ENCODE results near the gene ARHGAP15. TPM values are rescaled to one million over a fixed set of nuclear protein-coding genes. Genes with fewer than 3 reads are reported as not detected.

The ARHGAP15 gene
- total RNA-seq, 1 experiment from 2014 or later: 0.42 TPM

DNA sequence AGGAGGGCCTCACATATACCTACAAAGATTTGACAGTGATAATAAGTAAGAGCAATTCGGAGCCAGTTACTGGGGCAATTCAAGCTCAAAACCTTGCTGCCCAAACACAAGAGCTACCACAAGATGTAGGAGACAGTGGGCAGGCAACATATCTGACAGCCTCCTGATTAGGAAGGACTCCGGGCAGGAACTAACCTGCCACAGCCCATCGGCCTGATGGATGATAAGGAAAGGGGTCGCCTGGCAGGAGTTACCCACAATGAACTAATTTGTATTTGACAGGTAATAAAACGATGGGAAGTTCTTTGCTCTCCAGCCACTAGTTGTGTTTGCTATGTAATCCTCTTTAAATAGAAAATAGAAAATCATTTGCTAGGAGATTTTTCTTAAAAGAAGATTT is 100.2 kb downstream of the ARHGAP15 start (continued):
- TF ChIP-seq EGR1 (IDR thresholded peaks at IDR 0.05; ENCODE audit: low read depth) (no peak), EZH2phosphoT487 (IDR thresholded peaks at IDR 0.05; ENCODE audit: borderline replicate concordance) (no peak)
- TF ChIP-seq, protein P1, sequence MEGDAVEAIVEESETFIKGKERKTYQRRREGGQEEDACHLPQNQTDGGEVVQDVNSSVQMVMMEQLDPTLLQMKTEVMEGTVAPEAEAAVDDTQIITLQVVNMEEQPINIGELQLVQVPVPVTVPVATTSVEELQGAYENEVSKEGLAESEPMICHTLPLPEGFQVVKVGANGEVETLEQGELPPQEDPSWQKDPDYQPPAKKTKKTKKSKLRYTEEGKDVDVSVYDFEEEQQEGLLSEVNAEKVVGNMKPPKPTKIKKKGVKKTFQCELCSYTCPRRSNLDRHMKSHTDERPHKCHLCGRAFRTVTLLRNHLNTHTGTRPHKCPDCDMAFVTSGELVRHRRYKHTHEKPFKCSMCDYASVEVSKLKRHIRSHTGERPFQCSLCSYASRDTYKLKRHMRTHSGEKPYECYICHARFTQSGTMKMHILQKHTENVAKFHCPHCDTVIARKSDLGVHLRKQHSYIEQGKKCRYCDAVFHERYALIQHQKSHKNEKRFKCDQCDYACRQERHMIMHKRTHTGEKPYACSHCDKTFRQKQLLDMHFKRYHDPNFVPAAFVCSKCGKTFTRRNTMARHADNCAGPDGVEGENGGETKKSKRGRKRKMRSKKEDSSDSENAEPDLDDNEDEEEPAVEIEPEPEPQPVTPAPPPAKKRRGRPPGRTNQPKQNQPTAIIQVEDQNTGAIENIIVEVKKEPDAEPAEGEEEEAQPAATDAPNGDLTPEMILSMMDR (IDR thresholded peaks at IDR 0.05 in 2 of 3, conservative IDR thresholded peaks at IDR 0.05 in 1 of 3; ENCODE audit: borderline replicate concordance in 1 of 3, insufficient read depth in 1 of 3, low read depth in 2 of 3, low read length in 2 of 3): no peak

DNA sequence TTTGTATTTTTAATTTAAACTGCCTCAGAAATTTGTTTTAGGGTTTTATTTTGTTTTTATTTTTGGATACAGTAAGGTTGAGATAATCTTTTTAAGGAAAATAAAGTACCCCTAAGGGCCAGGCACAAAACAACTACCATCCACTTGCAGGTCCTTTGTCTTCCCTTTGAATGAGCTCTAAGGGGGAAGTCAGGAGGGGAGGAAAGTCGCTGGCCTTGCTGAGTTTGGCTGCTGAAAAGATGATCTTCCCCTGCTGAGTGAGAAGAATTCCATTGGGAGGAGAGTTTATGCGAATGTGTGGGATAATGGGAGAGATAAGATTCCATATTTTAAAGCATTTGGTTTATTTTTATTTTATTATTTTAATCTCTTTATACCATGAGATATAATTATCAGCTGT is 100.7 kb downstream of the ARHGAP15 start:
- Histone ChIP-seq H3K9me2 (ENCODE audit: insufficient read depth) (no peaks in the 10 kb centered on the region), H3K27ac (ENCODE audit: low read depth, low read length) (no peak overlapping the region), H2AFZ (ENCODE audit: low read depth, low read length, poor library complexity, severe bottlenecking) (no peak overlapping the region), H3K27me3 (ENCODE audit: insufficient read depth, low read length) (peaks cover 5% of the 10 kb centered on the region; the same call in 1 of the 2 replicates), H3K36me3 (ENCODE audit: control insufficient read depth in 1 of 2, insufficient read depth in 2 of 2, low read length in 2 of 2) (no peaks in the 10 kb centered on the region), H4K20me1 (ENCODE audit: insufficient read depth) (no peaks in the 10 kb centered on the region), H3K4me2 (ENCODE audit: low read length) (no peak overlapping the region), H3K4me3 (replicated peaks in 1 of 2; ENCODE audit: low read depth in 1 of 2, low read length in 2 of 2) (no peak overlapping the region), H3K4me1 (ENCODE audit: control insufficient read depth in 1 of 2, insufficient read depth in 2 of 2, low read length in 2 of 2) (no peaks in the 10 kb centered on the region), H3K79me2 (ENCODE audit: insufficient read depth, low read length) (no peaks in the 10 kb centered on the region), H3K9me3 (ENCODE audit: control insufficient read depth in 1 of 2, insufficient read depth in 1 of 2, low read depth in 1 of 2, low read length in 2 of 2) (no peaks in the 10 kb centered on the region), H3K9ac (ENCODE audit: low read length) (no peak overlapping the region)
- intact Hi-C loops (cut with micrococcal nuclease): no loop called here
- TF ChIP-seq, protein P1 (IDR thresholded peaks at IDR 0.05 in 2 of 3, conservative IDR thresholded peaks at IDR 0.05 in 1 of 3; ENCODE audit: borderline replicate concordance in 1 of 3, insufficient read depth in 1 of 3, low read depth in 2 of 3, low read length in 2 of 3): no peak
- no peak for TF ChIP-seq YY1 (IDR thresholded peaks at IDR 0.05; ENCODE audit: extremely low read depth, insufficient replicate concordance, low read depth, low read length)
- TF ChIP-seq, protein P2, sequence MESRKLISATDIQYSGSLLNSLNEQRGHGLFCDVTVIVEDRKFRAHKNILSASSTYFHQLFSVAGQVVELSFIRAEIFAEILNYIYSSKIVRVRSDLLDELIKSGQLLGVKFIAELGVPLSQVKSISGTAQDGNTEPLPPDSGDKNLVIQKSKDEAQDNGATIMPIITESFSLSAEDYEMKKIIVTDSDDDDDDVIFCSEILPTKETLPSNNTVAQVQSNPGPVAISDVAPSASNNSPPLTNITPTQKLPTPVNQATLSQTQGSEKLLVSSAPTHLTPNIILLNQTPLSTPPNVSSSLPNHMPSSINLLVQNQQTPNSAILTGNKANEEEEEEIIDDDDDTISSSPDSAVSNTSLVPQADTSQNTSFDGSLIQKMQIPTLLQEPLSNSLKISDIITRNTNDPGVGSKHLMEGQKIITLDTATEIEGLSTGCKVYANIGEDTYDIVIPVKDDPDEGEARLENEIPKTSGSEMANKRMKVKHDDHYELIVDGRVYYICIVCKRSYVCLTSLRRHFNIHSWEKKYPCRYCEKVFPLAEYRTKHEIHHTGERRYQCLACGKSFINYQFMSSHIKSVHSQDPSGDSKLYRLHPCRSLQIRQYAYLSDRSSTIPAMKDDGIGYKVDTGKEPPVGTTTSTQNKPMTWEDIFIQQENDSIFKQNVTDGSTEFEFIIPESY (IDR thresholded peaks at IDR 0.05; ENCODE audit: extremely low read depth, insufficient replicate concordance, low read length): no peak
- no peak for TF ChIP-seq TCF7L2 (IDR thresholded peaks at IDR 0.05; ENCODE audit: borderline replicate concordance, extremely low read depth, insufficient read depth, insufficient read length)
- no peak for TF ChIP-seq POLR2A (IDR thresholded peaks at IDR 0.05; ENCODE audit: borderline replicate concordance, extremely low read depth, insufficient read depth, insufficient read length)
- TF ChIP-seq RAD21 (IDR thresholded peaks at IDR 0.05; ENCODE audit: low read depth): no peak
- TF ChIP-seq, protein P3, sequence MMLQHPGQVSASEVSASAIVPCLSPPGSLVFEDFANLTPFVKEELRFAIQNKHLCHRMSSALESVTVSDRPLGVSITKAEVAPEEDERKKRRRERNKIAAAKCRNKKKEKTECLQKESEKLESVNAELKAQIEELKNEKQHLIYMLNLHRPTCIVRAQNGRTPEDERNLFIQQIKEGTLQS (IDR thresholded peaks at IDR 0.05): no peak
- TF ChIP-seq, protein P4, sequence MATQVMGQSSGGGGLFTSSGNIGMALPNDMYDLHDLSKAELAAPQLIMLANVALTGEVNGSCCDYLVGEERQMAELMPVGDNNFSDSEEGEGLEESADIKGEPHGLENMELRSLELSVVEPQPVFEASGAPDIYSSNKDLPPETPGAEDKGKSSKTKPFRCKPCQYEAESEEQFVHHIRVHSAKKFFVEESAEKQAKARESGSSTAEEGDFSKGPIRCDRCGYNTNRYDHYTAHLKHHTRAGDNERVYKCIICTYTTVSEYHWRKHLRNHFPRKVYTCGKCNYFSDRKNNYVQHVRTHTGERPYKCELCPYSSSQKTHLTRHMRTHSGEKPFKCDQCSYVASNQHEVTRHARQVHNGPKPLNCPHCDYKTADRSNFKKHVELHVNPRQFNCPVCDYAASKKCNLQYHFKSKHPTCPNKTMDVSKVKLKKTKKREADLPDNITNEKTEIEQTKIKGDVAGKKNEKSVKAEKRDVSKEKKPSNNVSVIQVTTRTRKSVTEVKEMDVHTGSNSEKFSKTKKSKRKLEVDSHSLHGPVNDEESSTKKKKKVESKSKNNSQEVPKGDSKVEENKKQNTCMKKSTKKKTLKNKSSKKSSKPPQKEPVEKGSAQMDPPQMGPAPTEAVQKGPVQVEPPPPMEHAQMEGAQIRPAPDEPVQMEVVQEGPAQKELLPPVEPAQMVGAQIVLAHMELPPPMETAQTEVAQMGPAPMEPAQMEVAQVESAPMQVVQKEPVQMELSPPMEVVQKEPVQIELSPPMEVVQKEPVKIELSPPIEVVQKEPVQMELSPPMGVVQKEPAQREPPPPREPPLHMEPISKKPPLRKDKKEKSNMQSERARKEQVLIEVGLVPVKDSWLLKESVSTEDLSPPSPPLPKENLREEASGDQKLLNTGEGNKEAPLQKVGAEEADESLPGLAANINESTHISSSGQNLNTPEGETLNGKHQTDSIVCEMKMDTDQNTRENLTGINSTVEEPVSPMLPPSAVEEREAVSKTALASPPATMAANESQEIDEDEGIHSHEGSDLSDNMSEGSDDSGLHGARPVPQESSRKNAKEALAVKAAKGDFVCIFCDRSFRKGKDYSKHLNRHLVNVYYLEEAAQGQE (IDR thresholded peaks at IDR 0.05; ENCODE audit: low read depth): no peak
- no peak for TF ChIP-seq SRF (IDR thresholded peaks at IDR 0.05; ENCODE audit: low read depth)
- TF ChIP-seq ZFX (IDR thresholded peaks at IDR 0.05): no peak
- no peak for TF ChIP-seq EZH2phosphoT487 (IDR thresholded peaks at IDR 0.05; ENCODE audit: borderline replicate concordance)
- ChIA-PET CTCF (interaction anchor here (1.1 kb wide), 1 partner anchor 30 kb away, joined by 3 read pairs; no protein-coding TSS in a partner anchor), RAD21 (ENCODE audit: low non-redundant PET in 1 of 2, low total read pairs in 2 of 2, uncharacterized antibody in 2 of 2, unreplicated experiment in 2 of 2) (no interaction called here), POLR2A (no interaction called here)
- BruUV-seq (replicated peaks): no TSS peak
- DNase-seq (ENCODE audit: low read depth, low spot score): no peak
- ATAC-seq: no peak
